ENCODE data around the gene CCL5.
"Not testable (repeated sequence)": the region's sequence is repeated elsewhere in the genome, so short reads cannot be mapped to it uniquely, and the experiment has no call there.

Gene CCL5

DNA sequence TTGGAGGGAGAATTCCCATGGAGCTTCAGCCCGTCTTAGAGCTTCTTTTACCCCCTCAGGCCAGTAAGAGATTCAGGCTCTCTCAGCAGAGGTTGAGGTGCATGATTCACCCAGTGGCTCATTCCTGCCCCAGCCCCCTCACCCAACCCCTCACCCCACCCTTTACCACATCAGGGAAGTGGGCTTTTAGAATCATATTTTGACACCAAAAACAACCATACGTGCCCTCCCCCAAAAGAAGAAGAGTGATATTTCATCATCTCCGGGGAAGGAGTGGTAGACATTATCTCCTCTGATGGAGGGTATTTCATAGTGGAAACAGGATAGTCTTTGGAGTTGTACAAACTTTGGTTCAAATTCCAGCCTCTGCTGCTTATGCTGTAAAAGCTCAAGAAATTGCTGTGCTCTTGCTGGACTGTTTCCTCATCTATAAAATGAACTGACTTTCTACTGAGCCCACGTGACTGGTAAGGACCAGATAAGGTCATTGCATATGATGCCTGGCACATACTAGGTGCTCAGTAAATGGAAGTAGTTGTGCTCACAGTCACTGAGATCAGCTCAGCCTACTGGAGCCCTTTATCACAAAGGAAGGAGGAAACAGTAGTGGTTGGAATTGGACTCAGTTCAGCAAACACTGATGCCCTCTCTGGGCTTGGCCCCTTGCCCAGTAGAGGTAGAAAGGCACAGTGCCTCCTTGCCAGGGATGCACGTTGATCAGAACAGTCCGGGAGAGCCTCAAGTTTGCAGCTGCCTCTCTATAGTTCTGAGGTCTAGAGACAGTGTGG, 18.3 kb upstream of the CCL5 start:
- no peak for DNase-seq

GRCh38 chr17:35897772-35898171, 17.6 kb upstream of the CCL5 start:
- DNase-seq, result not testable (repeated sequence)

GRCh38 chr17:35895636-35896587, 15.8 kb upstream of the CCL5 start:
- DNase-seq, result no peak

DNA sequence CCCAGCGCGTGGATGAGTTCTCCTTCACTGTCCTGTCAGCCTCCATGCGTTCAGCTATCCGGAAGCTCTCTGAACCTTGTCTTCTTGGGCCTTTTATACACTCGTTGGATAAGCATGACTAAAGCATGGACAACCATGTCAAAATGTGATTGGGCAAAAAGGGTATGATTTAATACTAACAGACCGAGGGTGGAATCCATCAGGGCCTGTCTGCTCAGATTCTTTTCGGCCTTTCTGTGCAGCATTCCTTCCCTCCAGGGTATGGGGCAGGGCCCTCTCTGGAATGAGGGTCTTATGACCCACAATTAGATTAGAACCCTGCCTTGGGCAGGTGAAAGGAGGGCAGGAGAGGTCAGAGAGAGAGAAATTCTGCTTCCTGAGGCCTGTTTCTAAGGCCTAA, 14.0 kb upstream of the CCL5 start:
- DNase-seq, result no peak

GRCh38 chr17:35893751-35894150, 13.6 kb upstream of the CCL5 start:
- no peak for DNase-seq

DNA sequence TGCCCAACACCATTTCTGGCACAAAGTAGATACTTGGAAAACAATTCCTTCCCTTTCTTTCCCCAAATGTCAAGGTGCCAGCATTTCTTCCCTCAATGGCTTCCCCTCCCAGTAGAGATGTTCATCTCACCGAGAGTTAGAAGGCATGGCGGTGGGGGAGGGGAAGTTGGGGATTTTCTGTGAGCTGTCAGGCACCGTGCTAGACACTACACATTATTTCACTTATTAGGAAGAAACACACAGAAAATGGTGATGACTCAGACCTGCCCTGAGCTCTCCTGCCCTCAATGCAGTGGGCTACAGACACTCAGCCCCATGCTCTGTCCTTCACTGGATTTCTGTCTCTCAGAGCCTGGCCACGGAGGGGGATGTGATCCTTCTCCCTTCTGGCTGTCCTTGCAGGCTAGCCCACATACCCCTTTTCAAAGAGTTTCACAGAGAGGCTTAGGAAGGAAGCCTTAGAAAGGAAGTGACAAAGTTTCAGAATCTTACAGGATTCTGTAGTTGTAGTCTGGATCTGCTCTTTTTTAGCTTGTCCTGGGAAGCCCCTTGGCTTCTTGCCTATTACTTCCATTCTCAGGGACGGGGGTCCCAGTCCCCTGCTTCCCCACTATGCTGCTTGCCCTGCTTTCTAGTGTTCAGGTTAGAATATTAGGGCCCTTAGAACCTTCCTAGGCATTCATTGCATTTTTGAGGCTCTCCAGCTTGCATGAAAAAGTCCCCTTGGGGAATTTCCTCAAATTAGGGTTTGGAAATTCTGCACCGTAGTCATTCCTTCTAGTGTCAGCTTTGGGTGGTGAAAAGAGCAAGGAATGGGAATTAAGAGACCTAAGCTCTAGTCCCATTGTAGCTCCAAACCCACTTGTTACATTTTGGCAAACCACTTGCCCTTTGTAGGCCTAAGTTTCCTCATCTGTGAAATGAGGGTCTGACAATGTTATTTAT, 12.2 kb upstream of the CCL5 start:
- peak; percentile 73 for DNase-seq

GRCh38 chr17:35891269-35891668, 11.1 kb upstream of the CCL5 start:
- no peak for DNase-seq

DNA sequence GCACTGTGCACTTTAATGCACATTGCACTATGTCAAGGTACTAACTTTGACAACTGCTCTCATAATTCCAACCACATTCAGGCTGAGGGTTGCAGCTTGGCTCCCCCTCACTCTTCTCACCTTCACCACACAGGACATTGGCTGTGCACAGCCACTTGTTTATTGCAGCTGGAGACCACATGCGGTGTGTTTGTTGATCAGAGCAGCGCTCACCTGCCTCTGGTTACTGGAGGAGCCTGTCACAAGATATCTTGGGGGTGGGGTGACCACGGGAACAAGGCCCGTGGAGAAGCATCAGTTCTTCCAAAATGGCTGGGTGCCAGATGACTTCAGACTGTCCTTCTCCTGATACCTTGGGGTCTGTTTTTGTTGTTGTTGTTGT, 10.6 kb upstream of the CCL5 start:
- DNase-seq, result no peak

- no peak for DNase-seq
Measured at GRCh38 chr17:35889818-35890773, 9.9 kb upstream of the CCL5 start.

GRCh38 chr17:35889241-35889640, 9.1 kb upstream of the CCL5 start:
- no peak for DNase-seq

DNA sequence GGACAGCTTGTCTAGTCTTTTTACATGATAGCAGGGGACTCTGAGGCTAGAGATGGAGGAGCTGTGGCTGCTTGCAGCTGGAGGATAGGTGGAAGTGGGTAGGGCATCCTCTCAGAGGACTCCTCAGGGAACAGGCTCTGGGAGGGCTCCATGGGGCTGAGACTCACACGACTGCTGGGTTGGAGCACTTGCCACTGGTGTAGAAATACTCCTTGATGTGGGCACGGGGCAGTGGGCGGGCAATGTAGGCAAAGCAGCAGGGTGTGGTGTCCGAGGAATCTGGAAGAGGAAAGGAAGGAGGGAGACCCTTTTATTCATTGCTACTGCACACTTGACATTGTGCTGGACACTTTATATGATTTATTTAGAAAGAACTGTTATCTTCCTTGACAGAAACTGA, 1.8 kb downstream of the CCL5 start:
- DNase-seq, result no peak

DNA sequence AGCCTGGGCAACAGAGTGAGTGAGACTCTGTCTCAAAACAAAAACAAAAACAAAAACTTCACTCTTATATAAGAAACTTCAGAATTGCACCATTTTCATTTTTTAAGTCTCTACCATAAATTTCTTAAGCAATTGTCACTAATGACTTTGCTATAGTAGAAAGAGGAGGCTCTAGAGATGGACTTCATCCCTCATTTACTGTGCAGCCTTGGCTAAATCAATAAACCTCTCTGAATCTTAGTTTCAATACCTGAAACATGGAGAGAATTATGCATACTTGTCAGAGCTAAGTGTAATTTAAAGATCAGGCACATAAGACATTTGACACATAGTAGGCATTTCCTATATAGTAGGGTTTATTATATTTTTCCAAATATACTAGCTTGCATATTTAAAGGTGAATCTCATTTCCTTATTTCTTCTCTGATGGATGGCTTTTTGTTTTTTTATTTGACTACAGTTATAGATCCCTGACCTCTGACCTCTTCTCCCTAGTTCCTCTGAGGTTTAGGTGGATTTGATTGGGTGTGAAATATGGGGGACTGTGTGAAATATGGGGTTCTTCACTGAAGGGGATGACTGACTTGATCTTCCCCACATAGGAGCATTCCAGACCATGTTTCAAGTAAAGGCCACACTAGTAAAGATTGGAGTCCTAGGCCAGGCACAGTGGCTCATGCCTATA, 2.7 kb downstream of the CCL5 start:
- no peak for DNase-seq

- no peak for DNase-seq
Measured at GRCh38 chr17:35876534-35876933, 3.6 kb downstream of the CCL5 start.

- no peak for DNase-seq
Measured at GRCh38 chr17:35875800-35876139, 4.4 kb downstream of the CCL5 start.

DNA sequence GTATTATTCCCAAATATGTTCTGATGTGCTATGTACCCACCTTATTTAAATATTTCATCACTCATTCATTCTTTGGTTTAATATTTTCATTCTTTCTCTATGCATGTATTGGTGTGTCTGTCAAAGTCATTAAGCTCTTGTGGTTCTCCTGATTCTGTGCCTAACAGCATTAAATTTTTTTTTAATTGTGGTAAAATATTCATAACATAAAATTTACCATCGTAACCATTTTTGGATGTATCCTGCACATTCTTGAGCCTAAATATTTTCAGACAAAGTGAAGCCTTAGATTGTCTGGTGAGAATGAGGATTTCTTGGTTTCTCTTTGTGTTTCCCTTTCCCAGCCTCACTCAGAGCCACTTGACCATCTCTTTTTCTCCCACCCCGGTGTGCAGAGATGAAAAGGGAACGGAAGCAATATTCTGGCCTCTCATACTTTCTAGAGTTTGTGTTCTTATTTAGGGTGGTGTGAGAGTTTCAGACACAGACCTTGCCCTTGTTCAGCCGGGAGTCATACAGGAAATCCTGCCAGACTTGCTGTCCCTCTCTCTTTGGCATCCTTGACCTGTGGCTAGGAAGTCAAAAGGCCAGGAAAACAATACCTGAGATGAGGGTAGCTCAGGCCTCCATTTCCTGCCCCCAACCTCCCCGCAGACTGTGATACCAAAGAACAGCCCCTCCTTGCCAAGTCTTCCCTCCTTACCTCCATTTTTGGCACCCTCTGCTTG, 4.9 kb downstream of the CCL5 start:
- no peak for DNase-seq

DNA sequence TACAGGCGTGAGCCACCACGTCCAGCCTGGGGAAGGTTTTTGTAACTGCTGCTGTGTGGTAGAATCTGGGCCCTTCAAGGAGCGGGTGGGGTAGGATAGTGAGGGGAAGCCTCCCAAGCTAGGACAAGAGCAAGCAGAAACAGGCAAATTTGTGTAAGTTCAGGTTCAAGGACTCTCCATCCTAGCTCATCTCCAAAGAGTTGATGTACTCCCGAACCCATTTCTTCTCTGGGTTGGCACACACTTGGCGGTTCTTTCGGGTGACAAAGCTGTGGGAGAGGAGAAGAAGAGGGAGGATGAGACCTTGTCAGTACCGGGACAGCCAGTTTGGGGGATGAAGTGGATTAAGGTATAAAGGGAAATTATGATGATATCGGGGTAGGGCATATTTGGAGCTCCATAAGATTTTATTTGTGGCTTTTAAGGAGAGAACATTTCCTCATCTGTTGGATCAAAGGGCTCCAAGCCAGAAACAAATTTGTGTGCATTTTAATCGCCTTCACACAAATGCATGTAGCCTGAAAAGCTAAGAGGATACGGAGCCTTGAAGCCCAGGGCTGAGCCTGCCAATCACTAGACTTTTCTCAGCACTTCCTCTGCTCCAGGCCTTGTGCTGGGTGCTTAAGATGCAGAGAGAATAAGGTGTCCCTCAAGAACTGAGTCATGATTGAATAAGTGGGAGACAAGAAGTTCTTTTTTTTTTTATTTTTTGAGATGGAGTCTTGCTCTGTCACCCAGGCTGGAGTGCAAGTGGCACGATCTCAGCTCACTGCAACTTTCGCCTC, 7.8 kb downstream of the CCL5 start:
- DNase-seq, result no peak

DNA sequence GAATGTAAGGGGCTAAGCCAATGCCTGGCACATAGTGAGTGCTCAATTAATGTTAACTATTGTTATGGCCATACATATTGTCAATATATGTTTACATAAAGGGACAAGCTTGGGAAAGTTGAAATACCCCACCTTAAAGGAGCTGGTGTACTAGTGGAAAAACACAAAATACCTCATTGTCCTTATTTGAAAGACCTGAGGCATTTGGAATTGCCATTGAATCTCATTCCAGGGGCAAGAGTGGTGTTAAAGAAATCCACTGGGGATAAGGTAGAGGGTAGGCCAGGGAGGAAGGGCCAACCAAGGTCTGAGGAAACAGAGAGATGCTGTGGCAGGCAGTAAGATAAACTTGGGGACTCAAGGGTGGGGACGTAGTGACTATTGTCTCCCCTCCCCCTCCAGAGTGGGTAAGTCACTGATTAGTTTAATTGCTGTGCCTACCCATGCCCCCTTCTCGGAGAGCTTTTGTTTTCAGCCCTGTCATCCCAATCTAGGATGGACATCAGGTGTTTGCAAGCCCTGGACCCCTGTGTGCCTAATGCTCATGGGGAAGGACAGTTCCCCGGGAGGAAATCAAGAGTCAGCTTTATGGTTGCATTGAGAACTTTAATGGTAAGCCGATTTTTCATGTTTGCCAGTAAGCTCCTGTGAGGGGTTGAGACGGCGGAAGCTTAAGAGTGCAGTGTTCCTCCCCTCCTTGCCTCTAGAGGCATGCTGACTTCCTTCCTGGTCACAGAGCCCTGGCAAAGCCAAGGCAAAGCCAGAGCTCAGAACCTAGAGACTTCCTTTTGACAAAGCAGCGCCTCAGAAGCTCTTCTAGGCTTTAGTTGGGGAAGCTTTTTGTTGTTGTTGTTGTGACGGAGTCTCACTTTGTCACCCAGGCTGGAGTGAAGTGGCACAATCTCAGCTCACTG, 9.0 kb downstream of the CCL5 start:
- DNase-seq, result peak; percentile 57

DNA sequence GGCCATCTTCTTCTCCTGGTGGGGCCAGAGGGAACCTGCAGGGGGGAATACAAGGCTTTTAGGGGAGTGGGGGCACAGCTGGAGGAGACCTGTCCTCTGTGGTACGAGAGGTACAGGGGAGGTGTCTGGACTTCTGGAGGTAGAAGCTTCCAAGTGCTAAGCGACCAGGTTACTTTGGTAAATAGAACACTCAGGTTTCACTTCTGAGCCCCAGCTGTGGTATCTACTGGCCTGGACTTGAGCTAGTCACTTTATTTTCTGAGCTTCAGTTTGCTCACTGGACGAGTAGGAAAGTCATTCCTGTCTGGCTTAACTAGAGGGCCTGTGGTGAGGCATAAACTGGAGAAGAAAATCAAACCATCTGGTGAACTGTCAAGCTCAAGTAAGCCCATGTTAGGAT, 11.4 kb downstream of the CCL5 start, which contains the start of gene HEATR9:
TSS of gene HEATR9 (minus strand) at position 155 of the 400 bp plus-strand sequence. CDS start at position 6, 149 bp downstream.
- DNase-seq, result no peak

All from islet precursor cell (in vitro differentiated cells).